NCI-H146 treated with DMSO at 0.1 percent for 48 hours (cell line): Measurements from ENCODE around the gene NRBF2.
"Not testable (repeated sequence)": the region's sequence is repeated elsewhere in the genome, so short reads cannot be mapped to it uniquely, and the experiment has no call there.

ENCODE experiments used
- DNase-seq: peaks from one replicate; lab custom pipeline; 2025; ENCODE audit not compliant: unreplicated experiment; lab: John Stamatoyannopoulos, UW

Gene NRBF2

GRCh38 chr10:63133056-63133820, at the start of gene NRBF2:
TSS of gene NRBF2 (plus strand) at chr10:63133328. CDS start at chr10:63133471, 143 bp downstream.
- peak; percentile 95 for DNase-seq

GRCh38 chr10:63083406-63083805, 49.7 kb upstream of the NRBF2 start:
- not testable (repeated sequence) for DNase-seq

- peak; percentile 38 for DNase-seq
These were observed 49.0 kb upstream of the NRBF2 start for GRCh38 chr10:63083904-63084689.

- DNase-seq: no peak
These were observed 48.3 kb upstream of the NRBF2 start for GRCh38 chr10:63084690-63085382.

- no peak for DNase-seq
These were observed 39.9 kb upstream of the NRBF2 start for GRCh38 chr10:63093227-63093626.

GRCh38 chr10:63094405-63094804, 38.7 kb upstream of the NRBF2 start:
- no peak for DNase-seq

GRCh38 chr10:63094881-63095280, 38.2 kb upstream of the NRBF2 start:
- no peak for DNase-seq

- no peak for DNase-seq
These were observed 33.4 kb upstream of the NRBF2 start for GRCh38 chr10:63099734-63100133.

GRCh38 chr10:63101091-63101490, 32.0 kb upstream of the NRBF2 start:
- DNase-seq: not testable (repeated sequence)

GRCh38 chr10:63102279-63102883, 30.7 kb upstream of the NRBF2 start:
- not testable (repeated sequence) for DNase-seq

GRCh38 chr10:63103178-63103577, 29.9 kb upstream of the NRBF2 start:
- not testable (repeated sequence) for DNase-seq

- DNase-seq: no peak
These were observed 29.1 kb upstream of the NRBF2 start for GRCh38 chr10:63103971-63104409.

- DNase-seq: no peak
These were observed 27.7 kb upstream of the NRBF2 start for GRCh38 chr10:63105225-63106110.

GRCh38 chr10:63106111-63106755, 26.9 kb upstream of the NRBF2 start:
- DNase-seq: no peak

- DNase-seq: no peak
These were observed 25.1 kb upstream of the NRBF2 start for GRCh38 chr10:63107943-63108437.

- no peak for DNase-seq
These were observed 22.2 kb upstream of the NRBF2 start for GRCh38 chr10:63110940-63111339.

GRCh38 chr10:63114031-63114814, 18.9 kb upstream of the NRBF2 start:
- no peak for DNase-seq

GRCh38 chr10:63115732-63116383, 17.3 kb upstream of the NRBF2 start:
- DNase-seq: no peak
